HepG2 (cell line): ENCODE results near the gene ANAPC5. TPM values are rescaled to one million over a fixed set of nuclear protein-coding genes. Genes with fewer than 3 reads are reported as not detected.

Experiments
- CHD4 ChIP-seq: fragments of 200-600 bp; sonication (generic); IDR thresholded peaks from 2 replicates; pipeline ENCODE4 v1.7.0; 2017; ENCODE audit warnings: mild to moderate bottlenecking, low read length, borderline replicate concordance
- FOXM1 ChIP-seq: sonication (generic); formaldehyde crosslinking; IDR thresholded peaks from 2 replicates; pipeline ENCODE4 v1.5.0; 2020; ENCODE audit warnings: missing genetic modification reagents
- GATA4 ChIP-seq: sonication (generic); IDR thresholded peaks from 2 replicates; pipeline ENCODE4 v1.6.1; 2016; ENCODE audit warnings: antibody characterized with exemption, low read depth, borderline replicate concordance
- MBD4 ChIP-seq: IDR thresholded peaks from 2 replicates; pipeline ENCODE4 v1.6.1; 2012; ENCODE audit warnings: low read length, inconsistent platforms, borderline replicate concordance
- MIER2 ChIP-seq: IDR thresholded peaks from 2 replicates; pipeline ENCODE4 v1.6.1; 2016; ENCODE audit warnings: missing biosample characterization, missing genetic modification reagents
- MYC ChIP-seq: sonication (generic); formaldehyde crosslinking; IDR thresholded peaks from 2 replicates; pipeline ENCODE4 v1.9.0; 2021; ENCODE audit warnings: missing genetic modification reagents, borderline replicate concordance
- SNAPC2 ChIP-seq: sonication (generic); formaldehyde crosslinking; IDR thresholded peaks from 2 replicates; pipeline ENCODE4 v1.8.1; 2022; ENCODE audit warnings: mild to moderate bottlenecking, missing genetic modification reagents
- SOX5 ChIP-seq: IDR thresholded peaks from 2 replicates; pipeline ENCODE4 v1.6.1; 2016; ENCODE audit warnings: borderline replicate concordance
- TCF7L2 ChIP-seq: IDR thresholded peaks from 2 replicates; pipeline ENCODE4 v1.6.1; 2011; ENCODE audit warnings: mild to moderate bottlenecking, low read depth, low read length, moderate library complexity
- ZMAT3 ChIP-seq: sonication (generic); formaldehyde crosslinking; conservative IDR thresholded peaks from 2 replicates; pipeline ENCODE4 v1.7.0; 2021; ENCODE audit warnings: missing genetic modification reagents
- ZNF136 ChIP-seq: sonication (generic); formaldehyde crosslinking; IDR thresholded peaks from 2 replicates; pipeline ENCODE4 v1.8.1; 2022; ENCODE audit warnings: low read depth, mild to moderate bottlenecking, moderate library complexity, missing genetic modification reagents
- ZNF709 ChIP-seq: sonication (generic); formaldehyde crosslinking; IDR thresholded peaks from 2 replicates; pipeline ENCODE4 v1.5.0; 2020; ENCODE audit warnings: mild to moderate bottlenecking, missing genetic modification reagents
- polyA plus RNA-seq, 8 experiments: library from polyadenylated mRNA; depleted of rRNA in 3 of 8; stranded (reverse) in 7 of 8; unstranded in 1 of 8; fragments of >200 nt; fragmentation: Illumina TruSeq in 4 of 8; extraction: Trizol in 4 of 8; gene quantifications; 2 replicates each; pipeline versions ENCODE4 v1.2.1 to v1.2.3, GENCODE V29; 2011 to 2016; ENCODE audit warnings: low read depth in 4 of 8, missing spikeins in 1 of 8, mixed read lengths in 1 of 8; ENCODE audit not compliant: insufficient read depth in 1 of 8
- total RNA-seq, 5 experiments: library from RNA; depleted of rRNA; stranded (reverse); fragments of >200 nt; fragmentation: Illumina TruSeq; extraction: Trizol; gene quantifications; 2 replicates each; pipeline ENCODE4 v1.2.3, GENCODE V29; 2016; ENCODE audit warnings: low read depth in 1 of 5
- TF ChIP-seq, protein P1 (sequence below): sonication (generic); formaldehyde crosslinking; IDR thresholded peaks from one replicate; pipeline ENCODE4 v1.5.1; 2020; ENCODE audit warnings: mild to moderate bottlenecking, missing genetic modification reagents; ENCODE audit errors: not compliant biosample characterization
- TF ChIP-seq, protein P2 (sequence below): sonication (generic); formaldehyde crosslinking; IDR thresholded peaks from 2 replicates; pipeline ENCODE4 v1.9.0; 2021; ENCODE audit warnings: missing genetic modification reagents, borderline replicate concordance
- TF ChIP-seq, protein P3 (sequence below): sonication (generic); formaldehyde crosslinking; IDR thresholded peaks from 2 replicates; pipeline ENCODE4 v1.4.0; 2020; ENCODE audit warnings: mild to moderate bottlenecking, missing genetic modification reagents
- TF ChIP-seq, protein P4 (sequence below): sonication (generic); formaldehyde crosslinking; IDR thresholded peaks from 2 replicates; pipeline ENCODE4 v1.8.0; 2022; ENCODE audit warnings: low read depth, missing genetic modification reagents

ANAPC5 gene
- total and polyA plus RNA-seq, 2 of the 13 experiments (the other 11 are each of a cell fraction or from before 2014, with no cell fraction given): 146 to 161 TPM

DNA sequence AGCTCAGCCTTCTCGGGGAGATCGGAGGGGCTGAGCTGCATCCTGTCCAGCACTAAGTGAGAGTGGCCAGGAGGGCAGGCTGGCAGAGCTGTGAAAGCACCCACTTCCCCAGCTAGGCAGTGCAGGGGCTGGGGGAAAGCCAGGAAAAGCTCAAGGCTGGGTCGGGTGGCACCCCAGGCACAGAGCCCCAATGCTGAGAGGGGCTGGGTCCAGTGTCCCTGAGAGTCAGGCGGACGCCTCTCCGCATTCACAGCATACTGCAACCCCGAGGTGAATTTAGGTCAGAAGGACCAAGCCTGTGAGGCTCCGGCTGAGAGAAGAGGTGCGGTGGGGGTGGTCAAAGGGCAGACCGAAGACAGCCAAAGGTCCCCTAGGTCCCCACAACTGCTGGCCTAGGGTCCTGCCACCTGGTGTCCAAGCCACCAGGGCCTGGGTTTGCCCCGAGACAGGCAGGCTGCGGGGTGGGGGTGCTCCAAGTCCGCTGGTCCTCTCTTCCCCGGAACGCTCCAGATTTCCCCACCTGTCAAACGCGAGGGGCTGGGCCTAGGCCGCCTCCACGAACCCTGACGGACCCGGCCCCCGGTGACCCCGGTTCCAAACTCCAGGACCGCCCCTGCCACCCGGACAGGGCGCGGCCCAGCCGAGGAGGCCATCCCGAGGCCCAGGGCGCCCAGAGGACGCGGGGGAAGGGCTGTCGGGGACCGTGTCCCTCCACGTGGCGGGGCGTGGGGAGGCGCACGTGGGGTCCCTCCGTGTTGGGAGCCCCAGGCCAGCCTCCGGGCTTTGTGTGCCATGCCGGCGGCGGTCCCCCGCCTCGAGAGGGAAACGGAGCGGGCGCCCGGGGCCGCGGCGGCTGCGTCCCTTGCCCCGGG, 56.2 kb downstream of the ANAPC5 start (continued):
- TF ChIP-seq ZNF709 (CRISPR knock-in tag) (peak; percentile 71; the same call in 1 of the 2 replicates), TCF7L2 (no peak), SOX5 (no peak), ZNF136 (CRISPR knock-in tag) (no peak), GATA4 (no peak), MBD4 (no peak), FOXM1 (0 out of 2 replicates have a peak, but pooled peaks have one; percentile 29), MYC (peak; percentile 97), CHD4 (0 out of 2 replicates have a peak, but pooled peaks have one; percentile 6), SNAPC2 (CRISPR knock-in tag) (no peak), MIER2 (CRISPR knock-in tag) (no peak), ZMAT3 (CRISPR knock-in tag) (no peak)
- TF ChIP-seq, protein P1, sequence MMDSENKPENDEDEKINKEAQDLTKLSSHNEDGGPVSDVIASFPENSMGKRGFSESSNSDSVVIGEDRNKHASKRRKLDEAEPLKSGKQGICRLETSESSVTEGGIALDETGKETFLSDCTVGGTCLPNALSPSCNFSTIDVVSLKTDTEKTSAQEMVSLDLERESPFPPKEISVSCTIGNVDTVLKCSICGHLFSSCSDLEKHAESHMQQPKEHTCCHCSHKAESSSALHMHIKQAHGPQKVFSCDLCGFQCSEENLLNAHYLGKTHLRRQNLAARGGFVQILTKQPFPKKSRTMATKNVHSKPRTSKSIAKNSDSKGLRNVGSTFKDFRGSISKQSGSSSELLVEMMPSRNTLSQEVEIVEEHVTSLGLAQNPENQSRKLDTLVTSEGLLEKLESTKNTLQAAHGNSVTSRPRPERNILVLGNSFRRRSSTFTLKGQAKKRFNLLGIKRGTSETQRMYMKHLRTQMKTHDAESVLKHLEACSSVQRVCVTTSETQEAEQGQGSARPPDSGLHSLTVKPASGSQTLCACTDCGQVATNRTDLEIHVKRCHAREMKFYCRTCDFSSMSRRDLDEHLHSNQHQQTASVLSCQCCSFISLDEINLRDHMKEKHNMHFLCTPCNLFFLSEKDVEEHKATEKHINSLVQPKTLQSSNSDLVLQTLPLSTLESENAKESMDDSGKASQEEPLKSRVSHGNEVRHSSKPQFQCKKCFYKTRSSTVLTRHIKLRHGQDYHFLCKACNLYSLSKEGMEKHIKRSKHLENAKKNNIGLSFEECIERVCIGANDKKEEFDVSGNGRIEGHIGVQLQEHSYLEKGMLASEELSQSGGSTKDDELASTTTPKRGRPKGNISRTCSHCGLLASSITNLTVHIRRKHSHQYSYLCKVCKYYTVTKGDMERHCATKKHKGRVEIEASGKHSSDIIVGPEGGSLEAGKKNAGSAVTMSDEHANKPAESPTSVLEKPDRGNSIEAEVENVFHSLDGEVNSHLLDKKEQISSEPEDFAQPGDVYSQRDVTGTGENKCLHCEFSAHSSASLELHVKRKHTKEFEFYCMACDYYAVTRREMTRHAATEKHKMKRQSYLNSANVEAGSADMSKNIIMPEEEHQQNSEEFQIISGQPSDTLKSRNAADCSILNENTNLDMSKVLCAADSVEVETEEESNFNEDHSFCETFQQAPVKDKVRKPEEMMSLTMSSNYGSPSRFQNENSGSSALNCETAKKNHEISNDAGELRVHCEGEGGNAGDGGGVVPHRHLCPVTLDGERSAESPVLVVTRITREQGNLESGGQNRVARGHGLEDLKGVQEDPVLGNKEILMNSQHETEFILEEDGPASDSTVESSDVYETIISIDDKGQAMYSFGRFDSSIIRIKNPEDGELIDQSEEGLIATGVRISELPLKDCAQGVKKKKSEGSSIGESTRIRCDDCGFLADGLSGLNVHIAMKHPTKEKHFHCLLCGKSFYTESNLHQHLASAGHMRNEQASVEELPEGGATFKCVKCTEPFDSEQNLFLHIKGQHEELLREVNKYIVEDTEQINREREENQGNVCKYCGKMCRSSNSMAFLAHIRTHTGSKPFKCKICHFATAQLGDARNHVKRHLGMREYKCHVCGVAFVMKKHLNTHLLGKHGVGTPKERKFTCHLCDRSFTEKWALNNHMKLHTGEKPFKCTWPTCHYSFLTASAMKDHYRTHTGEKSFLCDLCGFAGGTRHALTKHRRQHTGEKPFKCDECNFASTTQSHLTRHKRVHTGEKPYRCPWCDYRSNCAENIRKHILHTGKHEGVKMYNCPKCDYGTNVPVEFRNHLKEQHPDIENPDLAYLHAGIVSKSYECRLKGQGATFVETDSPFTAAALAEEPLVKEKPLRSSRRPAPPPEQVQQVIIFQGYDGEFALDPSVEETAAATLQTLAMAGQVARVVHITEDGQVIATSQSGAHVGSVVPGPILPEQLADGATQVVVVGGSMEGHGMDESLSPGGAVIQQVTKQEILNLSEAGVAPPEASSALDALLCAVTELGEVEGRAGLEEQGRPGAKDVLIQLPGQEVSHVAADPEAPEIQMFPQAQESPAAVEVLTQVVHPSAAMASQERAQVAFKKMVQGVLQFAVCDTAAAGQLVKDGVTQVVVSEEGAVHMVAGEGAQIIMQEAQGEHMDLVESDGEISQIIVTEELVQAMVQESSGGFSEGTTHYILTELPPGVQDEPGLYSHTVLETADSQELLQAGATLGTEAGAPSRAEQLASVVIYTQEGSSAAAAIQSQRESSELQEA: peak; percentile 64
- TF ChIP-seq, protein P2, sequence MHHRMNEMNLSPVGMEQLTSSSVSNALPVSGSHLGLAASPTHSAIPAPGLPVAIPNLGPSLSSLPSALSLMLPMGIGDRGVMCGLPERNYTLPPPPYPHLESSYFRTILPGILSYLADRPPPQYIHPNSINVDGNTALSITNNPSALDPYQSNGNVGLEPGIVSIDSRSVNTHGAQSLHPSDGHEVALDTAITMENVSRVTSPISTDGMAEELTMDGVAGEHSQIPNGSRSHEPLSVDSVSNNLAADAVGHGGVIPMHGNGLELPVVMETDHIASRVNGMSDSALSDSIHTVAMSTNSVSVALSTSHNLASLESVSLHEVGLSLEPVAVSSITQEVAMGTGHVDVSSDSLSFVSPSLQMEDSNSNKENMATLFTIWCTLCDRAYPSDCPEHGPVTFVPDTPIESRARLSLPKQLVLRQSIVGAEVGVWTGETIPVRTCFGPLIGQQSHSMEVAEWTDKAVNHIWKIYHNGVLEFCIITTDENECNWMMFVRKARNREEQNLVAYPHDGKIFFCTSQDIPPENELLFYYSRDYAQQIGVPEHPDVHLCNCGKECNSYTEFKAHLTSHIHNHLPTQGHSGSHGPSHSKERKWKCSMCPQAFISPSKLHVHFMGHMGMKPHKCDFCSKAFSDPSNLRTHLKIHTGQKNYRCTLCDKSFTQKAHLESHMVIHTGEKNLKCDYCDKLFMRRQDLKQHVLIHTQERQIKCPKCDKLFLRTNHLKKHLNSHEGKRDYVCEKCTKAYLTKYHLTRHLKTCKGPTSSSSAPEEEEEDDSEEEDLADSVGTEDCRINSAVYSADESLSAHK (CRISPR knock-in tag): no peak
- TF ChIP-seq, protein P3, sequence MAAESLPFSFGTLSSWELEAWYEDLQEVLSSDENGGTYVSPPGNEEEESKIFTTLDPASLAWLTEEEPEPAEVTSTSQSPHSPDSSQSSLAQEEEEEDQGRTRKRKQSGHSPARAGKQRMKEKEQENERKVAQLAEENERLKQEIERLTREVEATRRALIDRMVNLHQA (CRISPR knock-in tag): no peak
- TF ChIP-seq, protein P4, sequence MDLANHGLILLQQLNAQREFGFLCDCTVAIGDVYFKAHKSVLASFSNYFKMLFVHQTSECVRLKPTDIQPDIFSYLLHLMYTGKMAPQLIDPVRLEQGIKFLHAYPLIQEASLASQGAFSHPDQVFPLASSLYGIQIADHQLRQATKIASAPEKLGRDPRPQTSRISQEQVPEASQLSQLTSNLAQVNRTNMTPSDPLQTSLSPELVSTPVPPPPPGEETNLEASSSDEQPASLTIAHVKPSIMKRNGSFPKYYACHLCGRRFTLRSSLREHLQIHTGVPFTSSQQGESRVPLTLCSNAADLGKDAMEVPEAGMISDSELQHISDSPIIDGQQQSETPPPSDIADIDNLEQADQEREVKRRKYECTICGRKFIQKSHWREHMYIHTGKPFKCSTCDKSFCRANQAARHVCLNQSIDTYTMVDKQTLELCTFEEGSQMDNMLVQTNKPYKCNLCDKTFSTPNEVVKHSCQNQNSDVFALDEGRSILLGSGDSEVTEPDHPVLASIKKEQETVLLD: 0 out of 2 replicates have a peak, but pooled peaks have one; percentile 9
